Uterus (tissue), 4 donors: ENCODE data around the gene DNAJC5G. TPM values are rescaled to one million over a fixed set of nuclear protein-coding genes. Genes with fewer than 3 reads are reported as not detected.

Experiments used
- DNase-seq, 2 donors: peaks; one replicate each; pipeline ENCODE4 v3.0.0-alpha.2; 2019 to 2020
- H3K27ac ChIP-seq, 2 donors: fragments of 200-600 bp; sonication (generic); 1 replicate in 1 of 2; 2 replicates in 1 of 2; pipeline ENCODE4 v1.5.1; 2016 to 2018
- H3K27me3 ChIP-seq, 2 donors: fragments of 200-600 bp; sonication (generic); one replicate each; pipeline ENCODE4 v1.5.1; 2018 to 2019; ENCODE audit warnings: control low read depth in 1 of 2
- H3K36me3 ChIP-seq, 2 donors: fragments of 200-600 bp; sonication (generic); one replicate each; pipeline ENCODE4 v1.5.1; 2019; ENCODE audit warnings: control low read depth in 1 of 2
- H3K4me1 ChIP-seq, 2 donors: fragments of 200-600 bp; sonication (generic); one replicate each; pipeline ENCODE4 v1.5.1; 2018 to 2019; ENCODE audit warnings: control low read depth in 1 of 2
- H3K4me3 ChIP-seq, 2 donors: fragments of 200-600 bp; sonication (generic); 1 replicate in 1 of 2; 2 replicates in 1 of 2; pipeline ENCODE4 v1.5.1; 2018 to 2019; ENCODE audit warnings: mild to moderate bottlenecking in 1 of 2
- H3K9me3 ChIP-seq, 2 donors: fragments of 200-600 bp; sonication (generic); one replicate each; pipeline ENCODE4 v1.5.1; 2019; ENCODE audit warnings: control low read depth in 1 of 2
- POLR2A ChIP-seq, 2 donors: fragments of 450-650 bp; IDR thresholded peaks; one replicate each; pipeline ENCODE4 v1.6.1; 2016; ENCODE audit warnings: antibody characterized with exemption in 2 of 2, mild to moderate bottlenecking in 1 of 2, moderate library complexity in 1 of 2
- intact Hi-C: fragments of 100-400 bp; cut with DNase I; formaldehyde crosslinking; loops from one replicate; pipeline ENCODE4 v1.15.1; 2023; ENCODE audit warnings: low total_unique reads
- total RNA-seq, 4 donors: library from RNA; depleted of rRNA in 3 of 4; stranded (reverse); fragments of >200 nt in 3 of 4; gene quantifications; one replicate each; pipeline versions ENCODE4 v1.1.0 to v1.2.4, GENCODE V29; 2014 to 2023
- TF ChIP-seq, protein P1 (sequence below), 4 experiments: fragments of 200-600 bp in 2 of 4; fragments of 450-650 bp in 2 of 4; sonication (generic) in 2 of 4; IDR thresholded peaks; one replicate each; pipeline ENCODE4 v1.5.1; 2016 to 2019; ENCODE audit warnings: antibody characterized with exemption in 4 of 4, mild to moderate bottlenecking in 2 of 4, moderate library complexity in 1 of 4
- donor health status: DM: yes; HTN: yes; CAD: no.

Gene DNAJC5G
- total RNA-seq, 4 donors from 2014 or later: 0.77 to 3.9 (median 1.5) TPM; not detected in 1

DNA sequence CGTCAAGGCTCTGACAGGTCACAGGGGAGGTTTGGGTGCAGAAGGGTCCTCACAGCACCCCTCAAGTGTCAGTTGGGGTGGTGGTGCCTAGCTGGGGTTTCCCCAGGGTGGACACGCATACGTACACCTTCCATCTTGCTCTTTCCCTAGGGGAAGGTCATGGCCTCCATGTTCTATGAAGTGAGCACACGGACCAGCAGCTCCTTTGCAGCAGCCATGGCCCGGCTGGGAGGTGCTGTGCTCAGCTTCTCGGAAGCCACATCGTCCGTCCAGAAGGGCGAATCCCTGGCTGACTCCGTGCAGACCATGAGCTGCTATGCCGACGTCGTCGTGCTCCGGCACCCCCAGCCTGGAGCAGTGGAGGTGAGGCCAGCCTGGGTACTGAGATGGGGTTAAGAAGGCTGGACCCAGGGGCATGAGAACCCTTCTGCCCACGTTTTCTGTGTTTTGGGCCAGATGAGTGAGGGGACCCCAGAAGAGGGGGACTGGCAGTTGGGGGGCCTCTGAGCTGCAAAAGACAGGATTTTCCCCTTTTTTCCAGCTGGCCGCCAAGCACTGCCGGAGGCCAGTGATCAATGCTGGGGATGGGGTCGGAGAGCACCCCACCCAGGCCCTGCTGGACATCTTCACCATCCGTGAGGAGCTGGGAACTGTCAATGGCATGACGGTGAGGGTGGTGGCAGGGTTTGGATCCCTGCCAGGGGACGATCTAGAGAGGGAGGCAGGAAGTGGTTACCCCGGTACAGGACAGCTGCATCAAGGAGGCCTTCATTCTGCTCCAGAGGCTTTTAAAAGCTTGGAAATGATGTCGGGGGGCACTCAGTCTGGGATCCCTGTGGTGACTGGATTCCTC is 33.2 kb upstream of the DNAJC5G start:
- intact Hi-C loops: no loop called here
- Histone ChIP-seq H3K4me3 (no peak overlapping the region), H3K36me3 (no peaks in the 10 kb centered on the region), H3K4me1 (no peaks in the 10 kb centered on the region), H3K27ac (no peak overlapping the region), H3K9me3 (no peaks in the 10 kb centered on the region), H3K27me3 (no peaks in the 10 kb centered on the region)
- no peak for TF ChIP-seq POLR2A (IDR thresholded peaks at IDR 0.05)
- TF ChIP-seq, protein P1, sequence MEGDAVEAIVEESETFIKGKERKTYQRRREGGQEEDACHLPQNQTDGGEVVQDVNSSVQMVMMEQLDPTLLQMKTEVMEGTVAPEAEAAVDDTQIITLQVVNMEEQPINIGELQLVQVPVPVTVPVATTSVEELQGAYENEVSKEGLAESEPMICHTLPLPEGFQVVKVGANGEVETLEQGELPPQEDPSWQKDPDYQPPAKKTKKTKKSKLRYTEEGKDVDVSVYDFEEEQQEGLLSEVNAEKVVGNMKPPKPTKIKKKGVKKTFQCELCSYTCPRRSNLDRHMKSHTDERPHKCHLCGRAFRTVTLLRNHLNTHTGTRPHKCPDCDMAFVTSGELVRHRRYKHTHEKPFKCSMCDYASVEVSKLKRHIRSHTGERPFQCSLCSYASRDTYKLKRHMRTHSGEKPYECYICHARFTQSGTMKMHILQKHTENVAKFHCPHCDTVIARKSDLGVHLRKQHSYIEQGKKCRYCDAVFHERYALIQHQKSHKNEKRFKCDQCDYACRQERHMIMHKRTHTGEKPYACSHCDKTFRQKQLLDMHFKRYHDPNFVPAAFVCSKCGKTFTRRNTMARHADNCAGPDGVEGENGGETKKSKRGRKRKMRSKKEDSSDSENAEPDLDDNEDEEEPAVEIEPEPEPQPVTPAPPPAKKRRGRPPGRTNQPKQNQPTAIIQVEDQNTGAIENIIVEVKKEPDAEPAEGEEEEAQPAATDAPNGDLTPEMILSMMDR (IDR thresholded peaks at IDR 0.05): no peak
- no peak for DNase-seq

- Histone ChIP-seq H3K27ac (no peak overlapping the region), H3K4me3 (no peak overlapping the region), H3K27me3 (no peaks in the 10 kb centered on the region), H3K36me3 (no peaks in the 10 kb centered on the region), H3K4me1 (no peaks in the 10 kb centered on the region), H3K9me3 (no peaks in the 10 kb centered on the region)
- DNase-seq: no peak
- intact Hi-C loops: no loop called here
- TF ChIP-seq, protein P1 (IDR thresholded peaks at IDR 0.05): no peak
- no peak for TF ChIP-seq POLR2A (IDR thresholded peaks at IDR 0.05)
Observed at GRCh38 chr2:27242614-27242951, 32.6 kb upstream of the DNAJC5G start.

- Histone ChIP-seq H3K27ac (no peak overlapping the region), H3K36me3 (no peaks in the 10 kb centered on the region), H3K4me1 (no peaks in the 10 kb centered on the region), H3K4me3 (no peak overlapping the region), H3K27me3 (no peaks in the 10 kb centered on the region), H3K9me3 (no peaks in the 10 kb centered on the region)
- TF ChIP-seq POLR2A (IDR thresholded peaks at IDR 0.05): no peak
- TF ChIP-seq, protein P1 (IDR thresholded peaks at IDR 0.05): no peak
- no peak for DNase-seq
- intact Hi-C loops: no loop called here
Observed at GRCh38 chr2:27243391-27244130, 31.7 kb upstream of the DNAJC5G start.

DNA sequence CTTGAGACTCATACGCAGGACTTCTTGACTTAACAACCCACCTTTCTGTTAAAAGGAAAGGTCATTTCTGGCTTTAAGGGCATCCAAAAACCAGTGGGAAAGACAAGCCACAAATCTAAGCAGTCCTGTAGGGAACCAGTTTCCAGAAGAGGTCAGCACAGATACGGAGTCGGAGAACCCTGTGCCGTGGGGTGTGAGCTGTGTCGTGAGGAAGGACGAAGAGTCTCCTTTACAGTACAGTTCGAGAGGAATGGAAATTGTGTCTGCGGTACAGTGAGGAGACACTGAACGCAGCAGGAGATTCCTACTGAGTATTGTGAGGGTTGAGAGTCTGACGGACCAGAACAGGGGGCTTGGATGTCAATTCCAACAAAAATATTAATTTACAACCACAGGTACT is 30.1 kb upstream of the DNAJC5G start:
- Histone ChIP-seq H3K27me3 (no peaks in the 10 kb centered on the region), H3K4me3 (no peak overlapping the region), H3K36me3 (no peaks in the 10 kb centered on the region), H3K4me1 (no peaks in the 10 kb centered on the region), H3K27ac (no peak overlapping the region), H3K9me3 (no peaks in the 10 kb centered on the region)
- intact Hi-C loops: no loop called here
- TF ChIP-seq, protein P1 (IDR thresholded peaks at IDR 0.05): no peak
- no peak for TF ChIP-seq POLR2A (IDR thresholded peaks at IDR 0.05)
- DNase-seq: no peak

- H3K4me1 ChIP-seq: no peaks in the 10 kb centered on the region
- H3K27me3 ChIP-seq: peaks cover 0 to 4% of the 10 kb centered on the region in 2 donors
- H3K36me3 ChIP-seq: no peaks in the 10 kb centered on the region
- no peak overlapping the region for H3K4me3 ChIP-seq
- TF ChIP-seq, protein P1 (IDR thresholded peaks at IDR 0.05): no peak
- no peak for TF ChIP-seq POLR2A (IDR thresholded peaks at IDR 0.05)
- no peak overlapping the region for H3K27ac ChIP-seq
- no peaks in the 10 kb centered on the region for H3K9me3 ChIP-seq
- no peak for DNase-seq
- intact Hi-C loops: no loop called here
Observed at GRCh38 chr2:27245626-27246025, 29.6 kb upstream of the DNAJC5G start.
